Gastrocnemius medialis (tissue), 4 donors: ENCODE measurements around the gene DEPDC1B. TPM values are rescaled to one million over a fixed set of nuclear protein-coding genes. Genes with fewer than 3 reads are reported as not detected.

ENCODE experiments used
- ATAC-seq, 2 donors: fragments of 150-250 bp; one replicate each; pipeline ENCODE4 v1.9.1; 2016
- DNase-seq, 2 donors: peaks; one replicate each; pipeline ENCODE4 v3.0.0-alpha.2; 2019
- H3K27ac ChIP-seq, 4 donors: fragments of 200-600 bp; sonication (generic); 1 replicate in 1 of 4; 2 replicates in 3 of 4; pipeline ENCODE4 v1.5.1; 2016 to 2018; ENCODE audit warnings: mild to moderate bottlenecking in 2 of 4, moderate library complexity in 1 of 4
- H3K27me3 ChIP-seq, 3 donors: fragments of 200-600 bp; sonication (generic) in 2 of 3; 1 replicate in 1 of 3; 2 replicates in 2 of 3; pipeline versions ENCODE4 v1.5.1 to v1.6.0; 2016 to 2019; ENCODE audit warnings: mild to moderate bottlenecking in 1 of 3, moderate library complexity in 1 of 3
- H3K36me3 ChIP-seq, 2 donors: fragments of 200-600 bp; sonication (generic) in 1 of 2; one replicate each; pipeline ENCODE4 v1.5.1; 2017 to 2018
- H3K4me1 ChIP-seq, 2 donors: fragments of 200-600 bp; sonication (generic) in 1 of 2; one replicate each; pipeline ENCODE4 v1.5.1; 2016 to 2017; ENCODE audit warnings: mild to moderate bottlenecking in 2 of 2
- H3K4me3 ChIP-seq, 4 donors: fragments of 200-600 bp; sonication (generic) in 3 of 4; 1 replicate in 1 of 4; 2 replicates in 3 of 4; pipeline ENCODE4 v1.5.1; 2016 to 2019; ENCODE audit warnings: mild to moderate bottlenecking in 2 of 4
- H3K9me3 ChIP-seq, 3 donors: fragments of 200-600 bp; sonication (generic) in 2 of 3; 1 replicate in 1 of 3; 2 replicates in 2 of 3; pipeline ENCODE4 v1.5.1; 2016 to 2019
- POLR2A ChIP-seq, 2 donors: fragments of 450-650 bp; IDR thresholded peaks; one replicate each; pipeline ENCODE4 v1.6.1; 2017; ENCODE audit warnings: antibody characterized with exemption in 2 of 2, mild to moderate bottlenecking in 2 of 2, moderate library complexity in 2 of 2
- in situ Hi-C, 4 donors: fragments of 200-750 bp; cut with MboI; loops; one replicate each; pipeline versions ENCODE4 v1.15.0 to v1.8.0; 2017; ENCODE audit warnings: low sequenced_read_pairs in 4 of 4
- intact Hi-C: fragments of 100-400 bp; cut with DNase I; formaldehyde crosslinking; loops from one replicate; pipeline ENCODE4 v1.15.1; 2023; ENCODE audit warnings: low total_unique reads
- total RNA-seq, 4 donors: library from RNA; depleted of rRNA; stranded (reverse); fragments of >200 nt; gene quantifications; one replicate each; pipeline versions ENCODE4 v1.1.0 to v1.2.3, GENCODE V29; 2016
- TF ChIP-seq, protein P1 (sequence below), 5 experiments: fragments of 450-650 bp in 3 of 5; fragments of 200-600 bp in 2 of 5; sonication (generic) in 2 of 5; IDR thresholded peaks in 4 of 5; conservative IDR thresholded peaks in 1 of 5; 1 replicate in 4 of 5; 2 replicates in 1 of 5; pipeline ENCODE4 v1.5.1; 2016 to 2019; ENCODE audit warnings: antibody characterized with exemption in 5 of 5, mild to moderate bottlenecking in 3 of 5, moderate library complexity in 3 of 5

DEPDC1B gene
- total RNA-seq, 4 donors from 2014 or later: 0.42 TPM; not detected in 3

DNA sequence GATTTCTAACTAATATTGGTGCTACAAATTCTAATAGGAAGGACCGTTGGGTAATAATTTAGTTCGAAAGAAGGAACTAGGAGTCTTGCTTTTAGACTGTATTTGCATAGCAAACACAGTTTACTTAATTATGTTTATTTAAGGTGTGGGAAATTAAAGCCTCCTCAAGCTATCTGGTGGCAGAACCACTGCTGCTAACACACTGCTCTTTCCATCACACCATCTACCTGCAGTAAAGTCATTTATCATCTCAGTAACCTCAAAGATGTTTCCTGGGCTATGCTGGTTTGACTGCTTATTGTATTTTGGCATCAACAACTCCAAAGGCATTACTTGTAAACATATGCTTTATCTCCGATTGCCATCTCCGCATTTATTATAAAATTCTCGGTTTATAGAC, 114.3 kb downstream of the DEPDC1B start:
- intact Hi-C loops: no loop called here
- DNase-seq (no peak), ATAC-seq (no peak)
- Histone ChIP-seq H3K4me1 (no peaks in the 10 kb centered on the region), H3K27ac (no peak overlapping the region), H3K9me3 (no peaks in the 10 kb centered on the region), H3K27me3 (no peaks in the 10 kb centered on the region), H3K36me3 (no peaks in the 10 kb centered on the region), H3K4me3 (no peak overlapping the region)
- in situ Hi-C loops: no loop called here
- TF ChIP-seq POLR2A (IDR thresholded peaks at IDR 0.05): no peak
- TF ChIP-seq, protein P1, sequence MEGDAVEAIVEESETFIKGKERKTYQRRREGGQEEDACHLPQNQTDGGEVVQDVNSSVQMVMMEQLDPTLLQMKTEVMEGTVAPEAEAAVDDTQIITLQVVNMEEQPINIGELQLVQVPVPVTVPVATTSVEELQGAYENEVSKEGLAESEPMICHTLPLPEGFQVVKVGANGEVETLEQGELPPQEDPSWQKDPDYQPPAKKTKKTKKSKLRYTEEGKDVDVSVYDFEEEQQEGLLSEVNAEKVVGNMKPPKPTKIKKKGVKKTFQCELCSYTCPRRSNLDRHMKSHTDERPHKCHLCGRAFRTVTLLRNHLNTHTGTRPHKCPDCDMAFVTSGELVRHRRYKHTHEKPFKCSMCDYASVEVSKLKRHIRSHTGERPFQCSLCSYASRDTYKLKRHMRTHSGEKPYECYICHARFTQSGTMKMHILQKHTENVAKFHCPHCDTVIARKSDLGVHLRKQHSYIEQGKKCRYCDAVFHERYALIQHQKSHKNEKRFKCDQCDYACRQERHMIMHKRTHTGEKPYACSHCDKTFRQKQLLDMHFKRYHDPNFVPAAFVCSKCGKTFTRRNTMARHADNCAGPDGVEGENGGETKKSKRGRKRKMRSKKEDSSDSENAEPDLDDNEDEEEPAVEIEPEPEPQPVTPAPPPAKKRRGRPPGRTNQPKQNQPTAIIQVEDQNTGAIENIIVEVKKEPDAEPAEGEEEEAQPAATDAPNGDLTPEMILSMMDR (IDR thresholded peaks at IDR 0.05 in 4 of 5, conservative IDR thresholded peaks at IDR 0.05 in 1 of 5): no peak

DNA sequence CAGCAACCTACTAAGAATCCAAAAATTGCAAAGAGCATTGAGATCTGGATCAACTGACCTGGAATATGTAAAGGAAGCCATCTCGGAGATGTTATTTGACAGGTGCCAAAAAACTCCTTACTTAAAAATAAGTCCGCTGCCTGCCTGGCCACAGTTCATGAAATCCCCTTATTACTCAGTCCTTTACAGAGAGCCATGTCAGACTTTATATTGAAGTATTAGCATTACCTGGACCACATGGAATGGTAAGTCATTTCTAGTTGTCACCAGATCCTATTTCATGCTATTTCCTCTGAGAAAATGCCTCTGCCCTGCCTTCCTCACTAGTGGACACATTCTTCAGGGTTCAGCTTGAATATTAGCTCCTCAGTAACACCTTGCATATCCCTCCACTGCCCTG, 115.7 kb downstream of the DEPDC1B start:
- Histone ChIP-seq H3K27ac (no peak overlapping the region), H3K4me1 (no peaks in the 10 kb centered on the region), H3K27me3 (no peaks in the 10 kb centered on the region), H3K4me3 (no peak overlapping the region), H3K9me3 (no peaks in the 10 kb centered on the region), H3K36me3 (no peaks in the 10 kb centered on the region)
- DNase-seq (no peak), ATAC-seq (no peak)
- TF ChIP-seq, protein P1 (IDR thresholded peaks at IDR 0.05 in 4 of 5, conservative IDR thresholded peaks at IDR 0.05 in 1 of 5): no peak
- TF ChIP-seq POLR2A (IDR thresholded peaks at IDR 0.05): no peak
- in situ Hi-C loops (no loop called here), intact Hi-C loops (no loop called here)

DNA sequence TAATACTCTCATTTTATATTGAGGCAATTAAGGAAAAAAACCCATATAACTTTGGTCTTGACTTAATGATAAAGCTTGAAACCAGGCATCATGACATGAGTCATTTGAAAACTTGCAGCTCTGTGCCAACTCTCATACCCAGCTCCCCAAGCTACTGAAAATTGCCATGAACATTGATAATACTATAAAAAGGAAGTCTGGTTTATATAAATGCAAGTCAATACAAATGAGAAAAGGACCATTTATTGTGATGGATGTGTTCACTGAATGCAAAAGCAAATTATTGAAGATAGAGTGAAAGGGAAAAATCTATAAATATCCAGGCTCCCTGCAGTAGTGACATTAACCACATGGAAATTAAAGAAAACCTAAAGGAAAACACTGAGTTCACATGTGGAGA, 116.3 kb downstream of the DEPDC1B start:
- Histone ChIP-seq H3K27me3 (no peaks in the 10 kb centered on the region), H3K4me1 (no peaks in the 10 kb centered on the region), H3K9me3 (no peaks in the 10 kb centered on the region), H3K4me3 (no peak overlapping the region), H3K27ac (no peak overlapping the region), H3K36me3 (no peaks in the 10 kb centered on the region)
- DNase-seq (no peak), ATAC-seq (no peak)
- in situ Hi-C loops: no loop called here
- intact Hi-C loops: no loop called here
- no peak for TF ChIP-seq POLR2A (IDR thresholded peaks at IDR 0.05)
- TF ChIP-seq, protein P1 (IDR thresholded peaks at IDR 0.05 in 4 of 5, conservative IDR thresholded peaks at IDR 0.05 in 1 of 5): no peak

DNA sequence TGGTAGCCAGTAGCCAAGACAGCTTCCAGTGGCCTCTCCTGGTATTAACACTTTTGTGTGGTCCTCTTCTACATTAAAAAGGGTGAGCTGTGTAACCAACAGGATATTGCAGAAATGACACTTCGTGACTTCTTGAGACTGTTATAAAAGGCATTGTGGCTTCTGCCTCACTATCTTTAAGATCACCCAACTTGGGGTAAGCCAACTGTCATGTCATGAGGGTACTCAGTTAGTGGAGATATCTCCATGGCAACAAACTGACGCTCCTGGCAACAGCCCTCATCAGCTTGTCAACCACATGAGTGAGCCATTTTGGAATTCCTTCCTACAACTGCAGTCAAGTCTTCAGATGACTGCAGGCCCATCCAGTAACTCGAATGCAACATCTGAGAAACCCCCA, 121.7 kb downstream of the DEPDC1B start:
- DNase-seq (no peak), ATAC-seq (no peak)
- in situ Hi-C loops (no loop called here), intact Hi-C loops (no loop called here)
- no peaks in the 10 kb centered on the region for H3K4me1 ChIP-seq
- no peak overlapping the region for H3K4me3 ChIP-seq
- H3K27ac ChIP-seq: no peak overlapping the region
- H3K36me3 ChIP-seq: no peaks in the 10 kb centered on the region
- H3K9me3 ChIP-seq: no peaks in the 10 kb centered on the region
- H3K27me3 ChIP-seq: no peaks in the 10 kb centered on the region
- no peak for TF ChIP-seq POLR2A (IDR thresholded peaks at IDR 0.05)
- TF ChIP-seq, protein P1 (IDR thresholded peaks at IDR 0.05 in 4 of 5, conservative IDR thresholded peaks at IDR 0.05 in 1 of 5): no peak

DNA sequence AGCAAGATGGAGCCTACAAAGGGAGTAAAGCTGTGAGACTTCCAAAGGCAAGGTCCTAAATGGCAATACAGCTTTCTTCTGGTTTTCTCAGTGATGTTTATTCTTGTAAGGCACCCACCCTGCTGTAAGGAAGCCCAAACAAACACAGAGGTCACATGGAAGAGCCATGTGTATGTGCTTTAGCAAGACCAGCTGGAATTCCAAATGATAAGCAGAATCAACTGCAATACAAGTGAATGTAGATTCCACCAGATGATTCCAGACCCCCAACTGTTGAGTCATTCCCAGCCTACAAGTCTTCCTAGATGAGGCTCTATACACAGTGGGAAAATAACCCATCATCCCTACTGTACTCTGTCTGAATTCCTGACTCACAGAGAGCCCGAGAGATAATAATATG, 122.8 kb downstream of the DEPDC1B start:
- Histone ChIP-seq H3K27me3 (no peaks in the 10 kb centered on the region), H3K4me1 (no peaks in the 10 kb centered on the region), H3K9me3 (no peaks in the 10 kb centered on the region), H3K36me3 (no peaks in the 10 kb centered on the region), H3K27ac (no peak overlapping the region), H3K4me3 (no peak overlapping the region)
- no peak for DNase-seq
- intact Hi-C loops (no loop called here), in situ Hi-C loops (no loop called here)
- no peak for ATAC-seq
- TF ChIP-seq, protein P1 (IDR thresholded peaks at IDR 0.05 in 4 of 5, conservative IDR thresholded peaks at IDR 0.05 in 1 of 5): no peak
- no peak for TF ChIP-seq POLR2A (IDR thresholded peaks at IDR 0.05)
